Uterus (tissue), 2 donors: ENCODE results near the gene PFDN2.

Experiments
- POLR2A ChIP-seq, 2 donors: fragments of 450-650 bp; IDR thresholded peaks; one replicate each; pipeline ENCODE4 v1.6.1; 2016; ENCODE audit warnings: antibody characterized with exemption in 2 of 2, mild to moderate bottlenecking in 1 of 2, moderate library complexity in 1 of 2
- TF ChIP-seq, protein P1 (sequence below), 4 experiments: fragments of 200-600 bp in 2 of 4; fragments of 450-650 bp in 2 of 4; sonication (generic) in 2 of 4; IDR thresholded peaks; one replicate each; pipeline ENCODE4 v1.5.1; 2016 to 2019; ENCODE audit warnings: antibody characterized with exemption in 4 of 4, mild to moderate bottlenecking in 2 of 4, moderate library complexity in 1 of 4

DNA sequence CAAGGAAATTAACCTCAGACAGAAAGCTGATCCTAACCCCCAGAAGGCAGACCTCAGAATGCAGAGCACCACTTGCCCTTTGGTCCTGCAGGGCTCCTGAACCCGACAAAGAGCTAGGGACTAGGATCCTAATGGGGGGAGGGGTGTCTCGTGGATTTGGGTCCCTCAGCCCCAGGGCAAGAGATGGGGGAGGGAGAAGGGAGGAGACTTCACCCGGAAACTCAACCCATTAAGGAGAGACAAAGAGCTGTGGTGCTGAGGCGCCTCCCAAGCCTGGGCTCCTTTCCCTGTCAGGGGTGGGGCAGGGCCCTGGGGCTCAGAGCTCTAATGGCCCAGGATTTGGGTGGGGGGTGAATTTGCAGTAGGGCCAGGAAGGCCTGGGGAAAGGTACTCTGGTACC, 31.4 kb downstream of the PFDN2 start:
- TF ChIP-seq, protein P1, sequence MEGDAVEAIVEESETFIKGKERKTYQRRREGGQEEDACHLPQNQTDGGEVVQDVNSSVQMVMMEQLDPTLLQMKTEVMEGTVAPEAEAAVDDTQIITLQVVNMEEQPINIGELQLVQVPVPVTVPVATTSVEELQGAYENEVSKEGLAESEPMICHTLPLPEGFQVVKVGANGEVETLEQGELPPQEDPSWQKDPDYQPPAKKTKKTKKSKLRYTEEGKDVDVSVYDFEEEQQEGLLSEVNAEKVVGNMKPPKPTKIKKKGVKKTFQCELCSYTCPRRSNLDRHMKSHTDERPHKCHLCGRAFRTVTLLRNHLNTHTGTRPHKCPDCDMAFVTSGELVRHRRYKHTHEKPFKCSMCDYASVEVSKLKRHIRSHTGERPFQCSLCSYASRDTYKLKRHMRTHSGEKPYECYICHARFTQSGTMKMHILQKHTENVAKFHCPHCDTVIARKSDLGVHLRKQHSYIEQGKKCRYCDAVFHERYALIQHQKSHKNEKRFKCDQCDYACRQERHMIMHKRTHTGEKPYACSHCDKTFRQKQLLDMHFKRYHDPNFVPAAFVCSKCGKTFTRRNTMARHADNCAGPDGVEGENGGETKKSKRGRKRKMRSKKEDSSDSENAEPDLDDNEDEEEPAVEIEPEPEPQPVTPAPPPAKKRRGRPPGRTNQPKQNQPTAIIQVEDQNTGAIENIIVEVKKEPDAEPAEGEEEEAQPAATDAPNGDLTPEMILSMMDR (IDR thresholded peaks at IDR 0.05), result no peak
- TF ChIP-seq POLR2A (IDR thresholded peaks at IDR 0.05), result no peak
